ENCODE results near the gene MEF2C.
"Not testable (repeated sequence)": the region's sequence is repeated elsewhere in the genome, so short reads cannot be mapped to it uniquely, and the experiment has no call there.

Gene MEF2C

DNA sequence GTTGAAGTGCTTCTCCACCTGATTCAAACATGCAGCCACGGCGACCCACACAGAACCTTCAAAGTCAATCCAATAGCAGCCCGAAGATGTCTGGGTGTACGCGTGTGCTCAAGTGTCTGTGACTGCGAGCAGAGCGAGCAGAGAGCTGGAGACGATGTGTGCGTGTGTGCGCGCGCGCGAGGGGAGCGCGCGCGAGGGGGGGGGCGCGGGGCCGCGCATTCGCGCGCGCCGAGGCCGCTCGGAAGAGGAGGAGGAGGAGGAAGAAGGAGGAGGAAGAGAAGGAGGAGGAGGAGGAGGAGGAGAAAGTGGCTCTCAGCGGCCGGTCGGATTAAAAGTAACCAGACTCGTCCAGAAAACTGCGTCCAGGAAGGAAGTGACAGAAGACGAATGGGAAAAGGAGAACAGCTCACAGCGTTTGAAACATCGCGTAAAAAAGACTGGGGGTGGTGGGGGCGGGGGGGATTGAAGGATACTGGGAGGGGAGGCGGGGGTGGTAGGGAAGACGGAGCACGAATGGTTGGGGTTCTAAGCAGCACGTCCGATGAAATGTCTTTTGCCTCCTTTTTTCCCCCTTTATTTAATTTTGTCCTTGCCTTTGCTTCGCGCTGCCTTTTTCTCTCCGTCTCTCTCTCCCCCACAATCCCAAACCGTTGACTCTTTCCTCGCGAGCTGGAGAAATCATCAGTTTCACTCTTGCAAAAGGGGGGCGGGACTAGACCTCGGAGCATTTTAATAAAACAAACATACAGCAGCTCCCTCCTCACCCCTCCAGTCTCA lies at the start of gene MEF2C:
Gene MEF2C (minus strand): TSS at position 126 of the 777 bp plus-strand sequence. CDS start 59,396 bp downstream, outside the sequence.
- DNase-seq (ENCODE audit: low read depth) = peak; percentile 70

GRCh38 chr5:88932541-88932940 lies 49.6 kb upstream of the MEF2C start:
- DNase-seq (ENCODE audit: low read depth) = no peak

- no peak for DNase-seq (ENCODE audit: low read depth)
Measured at GRCh38 chr5:88930335-88930734, 47.4 kb upstream of the MEF2C start.

- no peak for DNase-seq (ENCODE audit: low read depth)
Measured at GRCh38 chr5:88929385-88929784, 46.4 kb upstream of the MEF2C start.

DNA sequence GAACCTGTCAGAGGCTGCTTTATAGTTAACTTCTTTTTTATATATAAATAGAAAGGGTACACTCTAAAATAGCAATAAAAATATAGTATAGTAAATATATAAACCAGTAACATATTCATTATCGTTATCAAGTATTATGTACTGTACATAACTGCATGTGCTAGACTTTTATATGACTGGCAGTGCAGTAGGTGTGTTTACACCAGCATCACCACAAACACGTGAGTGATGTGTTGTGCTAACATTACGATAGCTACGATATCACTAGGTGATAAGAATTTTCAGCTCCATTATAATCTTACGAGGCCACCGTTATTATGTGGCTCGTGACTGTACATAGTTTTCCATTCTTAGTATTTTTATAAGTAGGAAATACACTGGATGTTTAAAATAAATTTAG lies 43.8 kb upstream of the MEF2C start:
- no peak for DNase-seq (ENCODE audit: low read depth)

GRCh38 chr5:88925692-88926490 lies 42.9 kb upstream of the MEF2C start:
- DNase-seq (ENCODE audit: low read depth) = peak; percentile 18

DNA sequence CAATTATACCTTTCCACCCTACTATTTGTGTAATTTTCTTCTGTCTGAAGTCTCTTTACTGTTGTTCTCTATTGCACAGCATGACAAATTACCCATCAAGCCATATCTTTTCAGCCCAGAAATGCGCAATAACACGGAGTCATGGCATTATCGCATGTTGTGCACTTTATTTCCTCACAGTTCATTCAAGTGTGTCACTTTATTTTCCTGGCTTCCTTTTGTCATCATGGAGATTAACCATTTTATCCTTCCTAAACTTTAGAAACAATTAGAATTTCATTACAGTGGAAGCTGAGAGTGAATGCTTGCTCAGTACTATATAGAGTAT lies 41.3 kb upstream of the MEF2C start:
- DNase-seq (ENCODE audit: low read depth) = no peak

DNA sequence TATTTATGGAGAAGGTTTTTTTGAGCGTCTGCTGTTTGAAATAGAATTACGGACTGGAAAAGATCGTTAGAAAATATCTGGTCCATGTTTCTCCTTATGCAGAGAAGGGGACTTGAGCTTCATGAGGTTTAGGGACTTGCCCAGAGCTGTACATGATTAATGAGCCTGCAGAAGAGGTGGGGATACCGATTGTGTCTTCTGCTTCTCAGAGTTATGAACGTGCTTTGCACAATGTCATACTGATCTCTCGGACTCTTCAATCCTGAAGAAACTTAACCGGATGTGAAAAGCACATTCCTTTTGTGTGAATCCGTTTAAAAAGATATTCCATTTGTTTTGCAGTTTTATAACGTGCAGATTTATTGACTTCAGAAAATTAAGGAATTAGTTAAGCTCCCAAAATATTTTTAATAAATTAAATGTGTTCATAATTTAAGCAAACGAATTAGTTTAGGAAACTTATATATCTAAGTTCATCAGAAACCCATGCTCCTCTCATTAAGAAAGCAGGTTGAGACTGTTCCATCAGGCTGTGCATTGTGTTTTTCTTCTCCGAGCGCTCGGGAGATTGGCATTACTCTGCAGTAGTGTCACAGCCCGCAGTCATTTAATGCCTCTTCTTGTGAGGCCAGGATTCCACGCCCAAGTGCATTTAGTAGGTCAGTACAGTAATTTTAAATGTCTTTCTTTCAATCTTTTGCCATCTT lies 40.8 kb upstream of the MEF2C start:
- no peak for DNase-seq (ENCODE audit: low read depth)

DNA sequence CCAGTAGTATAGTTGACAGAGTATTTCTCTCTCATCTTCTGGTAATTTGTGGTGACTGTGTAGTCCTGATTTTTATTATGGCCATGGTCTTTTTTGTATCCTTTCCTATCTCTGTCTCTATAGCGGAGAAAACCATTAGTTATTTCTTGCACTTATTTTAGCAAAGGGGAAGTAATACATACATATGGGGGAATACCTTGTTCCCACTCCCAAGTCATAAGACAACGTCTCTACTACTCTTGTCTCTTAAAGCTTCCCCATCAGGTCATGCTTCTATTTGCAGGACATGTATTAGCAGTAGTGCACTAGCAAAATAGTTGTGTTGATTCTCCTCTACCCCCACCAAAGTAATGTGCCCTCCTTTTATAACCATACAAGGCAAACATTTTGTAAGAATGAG lies 29.8 kb upstream of the MEF2C start:
- not testable (repeated sequence) for DNase-seq (ENCODE audit: low read depth)

GRCh38 chr5:88911059-88911572 lies 28.1 kb upstream of the MEF2C start:
- DNase-seq (ENCODE audit: low read depth) = not testable (repeated sequence)

- not testable (repeated sequence) for DNase-seq (ENCODE audit: low read depth)
Measured at GRCh38 chr5:88904478-88904877, 21.5 kb upstream of the MEF2C start.

GRCh38 chr5:88903966-88904365 lies 21.0 kb upstream of the MEF2C start:
- not testable (repeated sequence) for DNase-seq (ENCODE audit: low read depth)

DNA sequence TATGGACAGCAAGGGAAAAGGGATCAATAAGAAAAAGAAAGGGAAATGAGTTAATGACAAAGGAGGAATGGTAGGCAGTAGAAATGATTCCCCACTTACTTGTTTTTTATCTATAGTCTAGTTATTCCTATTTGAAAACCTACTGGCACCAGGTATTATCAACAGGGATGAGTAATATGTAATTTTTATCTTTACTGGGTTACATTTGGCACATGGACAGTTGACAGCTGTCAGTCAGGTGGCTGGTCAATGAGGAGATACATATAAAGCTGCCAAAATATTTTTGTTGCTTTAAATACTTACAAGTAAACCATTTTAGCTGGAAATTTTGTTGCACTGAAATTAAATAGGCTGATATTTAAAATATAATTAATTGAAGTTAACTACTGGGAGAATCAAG lies 18.1 kb upstream of the MEF2C start:
- not testable (repeated sequence) for DNase-seq (ENCODE audit: low read depth)

DNA sequence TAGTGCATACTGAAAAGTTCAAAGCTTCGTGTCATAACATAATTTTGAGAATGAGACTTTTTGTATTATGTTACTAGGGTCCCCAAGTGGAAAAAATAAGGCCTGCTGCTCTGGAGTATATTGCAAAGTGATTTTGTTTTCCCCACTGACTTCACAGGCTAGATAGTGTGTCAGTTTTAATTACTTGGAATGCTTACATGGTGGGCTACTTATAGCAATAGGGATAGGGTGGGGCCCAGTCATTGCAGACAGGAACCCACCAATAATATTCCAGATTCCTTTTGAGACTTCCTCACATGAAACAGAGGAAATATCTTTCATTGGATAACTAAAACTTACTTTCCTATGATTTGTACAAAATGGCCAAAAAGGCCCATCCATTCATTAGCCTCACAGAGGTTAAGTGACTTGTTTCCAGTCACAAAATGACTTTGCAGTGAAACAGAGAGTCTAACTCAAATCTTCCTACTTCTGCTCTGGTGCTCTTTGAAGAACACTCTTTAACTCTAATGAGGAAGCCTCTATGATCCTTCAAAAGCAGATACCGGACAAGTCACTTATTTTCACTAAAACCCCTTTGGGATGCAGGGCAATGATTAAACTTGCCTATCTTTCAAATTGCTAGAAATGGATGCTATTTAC lies 16.2 kb upstream of the MEF2C start:
- no peak for DNase-seq (ENCODE audit: low read depth)

DNA sequence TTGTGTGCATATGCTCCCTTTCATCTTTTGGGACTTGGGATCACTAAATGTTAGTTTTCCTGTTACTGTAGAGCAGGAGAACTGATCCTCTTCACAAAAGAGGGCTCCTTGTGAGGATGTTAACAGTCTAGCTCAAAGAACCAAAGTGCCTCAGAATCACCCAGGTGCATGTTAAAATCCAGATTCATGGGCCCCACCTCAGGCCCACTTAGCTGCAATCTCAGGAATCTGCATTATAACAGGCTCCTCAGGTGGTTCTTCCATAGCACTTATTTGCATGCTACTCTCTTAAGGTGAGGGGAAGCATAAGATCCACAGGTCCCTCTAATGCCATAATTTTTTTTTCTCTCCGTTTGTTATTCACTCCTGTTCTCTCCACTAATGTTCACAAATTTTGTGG lies 14.8 kb upstream of the MEF2C start:
- DNase-seq (ENCODE audit: low read depth) = no peak

GRCh38 chr5:88895681-88896501 lies 12.9 kb upstream of the MEF2C start:
- no peak for DNase-seq (ENCODE audit: low read depth)

GRCh38 chr5:88892669-88893068 lies 9.7 kb upstream of the MEF2C start:
- DNase-seq (ENCODE audit: low read depth) = no peak

DNA sequence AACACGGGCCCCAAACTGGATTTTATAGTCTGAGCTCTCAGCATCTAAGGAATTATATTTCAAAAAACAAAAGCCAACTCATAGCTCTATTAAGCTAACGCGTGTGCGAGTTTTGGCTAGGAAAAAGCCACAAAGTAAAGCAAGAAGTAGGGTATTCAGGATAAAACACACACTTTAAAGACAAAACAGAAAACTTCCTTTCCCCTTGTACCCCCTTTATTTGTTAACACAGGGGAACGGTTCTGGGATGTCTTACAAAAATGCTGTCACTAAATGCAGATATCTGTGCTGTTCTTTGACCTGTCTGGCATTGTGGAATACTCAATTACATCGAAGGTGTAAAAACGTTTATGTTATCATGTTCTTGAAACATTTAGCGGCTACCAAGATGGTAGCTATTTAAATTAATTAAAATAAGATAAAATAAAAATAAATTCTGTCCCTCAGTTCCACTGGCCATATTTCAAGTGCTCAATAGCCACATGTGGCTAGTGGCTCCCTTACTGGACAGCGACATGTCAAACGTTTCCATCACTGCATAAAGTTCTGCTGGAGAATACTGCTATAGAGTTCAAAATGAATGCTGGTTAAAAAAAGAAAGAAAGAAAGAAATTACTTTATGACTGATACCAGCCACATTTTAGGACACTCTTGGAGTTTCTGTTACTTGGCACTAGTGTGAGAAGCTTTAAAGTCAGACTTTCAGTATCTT lies 7.2 kb upstream of the MEF2C start:
- no peak for DNase-seq (ENCODE audit: low read depth)

GRCh38 chr5:88889189-88890069 lies 6.4 kb upstream of the MEF2C start:
- DNase-seq (ENCODE audit: low read depth) = no peak

DNA sequence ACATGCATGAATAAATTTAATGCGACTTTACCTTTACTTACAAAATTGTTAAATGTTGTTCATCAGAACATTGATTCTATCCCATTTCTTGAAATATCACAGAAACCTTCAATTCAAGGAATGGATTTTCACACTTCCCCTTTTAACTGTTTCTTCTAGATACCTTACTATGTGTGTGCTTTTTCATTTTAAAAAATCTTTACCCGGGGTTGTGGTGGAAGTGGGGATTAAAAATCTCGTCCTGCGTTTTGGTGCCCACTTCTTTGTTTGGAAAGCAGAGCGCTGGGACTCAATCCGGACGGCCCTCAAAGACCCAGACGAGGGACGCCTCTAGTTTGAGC lies 5.8 kb upstream of the MEF2C start:
- DNase-seq (ENCODE audit: low read depth) = no peak

Measured in ELR (cell line).